K562 (cell line): ENCODE results near the gene ASIC3. TPM values are rescaled to one million over a fixed set of nuclear protein-coding genes. Genes with fewer than 3 reads are reported as not detected.

Experiments used
- CBFB ChIP-seq: sonication (generic); formaldehyde crosslinking; IDR thresholded peaks from 2 replicates; pipeline ENCODE4 v1.4.0; 2020; ENCODE audit warnings: mild to moderate bottlenecking, missing genetic modification reagents
- CREBBP ChIP-seq: IDR thresholded peaks from one replicate; pipeline ENCODE4 v1.6.1; 2012; ENCODE audit warnings: low read depth, mild to moderate bottlenecking, control low read depth, inconsistent platforms, low read length
- EHMT2 ChIP-seq: fragments of 450-650 bp; IDR thresholded peaks from 2 replicates; pipeline ENCODE4 v1.6.1; 2018; ENCODE audit warnings: antibody characterized with exemption
- ELF1 ChIP-seq: fragments of 200-800 bp; sonication (Bioruptor generic); IDR thresholded peaks from 2 replicates; pipeline ENCODE4 v1.6.1; 2016; ENCODE audit warnings: missing genetic modification characterization, missing compliant biosample characterization
- ETV1 ChIP-seq: fragments of 450-650 bp; conservative IDR thresholded peaks from 2 replicates; pipeline ENCODE4 v1.6.1; 2016; ENCODE audit warnings: missing genetic modification characterization, control low read depth, low read depth, missing compliant biosample characterization
- FOXA1 ChIP-seq: fragments of 450-650 bp; IDR thresholded peaks from 2 replicates; pipeline ENCODE4 v1.6.1; 2016; ENCODE audit warnings: mild to moderate bottlenecking, borderline replicate concordance
- GTF2F1 ChIP-seq: IDR thresholded peaks from 2 replicates; pipeline ENCODE4 v1.6.1; 2011; ENCODE audit warnings: low read depth, low read length, improper control_type of control experiment
- MYBL2 ChIP-seq, 2 experiments: fragments of 450-650 bp in 1 of 2; sonication (generic) in 1 of 2; formaldehyde crosslinking in 1 of 2; IDR thresholded peaks; 2 replicates each; pipeline versions ENCODE4 v1.6.1 to v1.8.1; 2017 to 2022; ENCODE audit warnings: borderline replicate concordance in 1 of 2, inconsistent platforms in 1 of 2, low read depth in 1 of 2, mild to moderate bottlenecking in 1 of 2, missing genetic modification reagents in 1 of 2, moderate library complexity in 1 of 2
- NCOA1 ChIP-seq: fragments of 450-650 bp; IDR thresholded peaks from 2 replicates; pipeline ENCODE4 v1.6.1; 2016; ENCODE audit warnings: low read depth
- PCBP1 ChIP-seq: fragments of 200-400 bp; formaldehyde crosslinking; IDR thresholded peaks from 2 replicates; pipeline ENCODE4 v1.6.1; 2018; ENCODE audit warnings: mild to moderate bottlenecking, low read depth, low read length; ENCODE audit not compliant: poor library complexity, severe bottlenecking
- POLR2H ChIP-seq: IDR thresholded peaks from 2 replicates; pipeline ENCODE4 v1.6.1; 2016; ENCODE audit warnings: missing genetic modification characterization, low read depth, mild to moderate bottlenecking, control low read depth, missing compliant biosample characterization, moderate library complexity
- SP2 ChIP-seq: IDR thresholded peaks from 2 replicates; pipeline ENCODE4 v1.6.1; 2011; ENCODE audit warnings: mild to moderate bottlenecking, low read depth, low read length, moderate library complexity; ENCODE audit not compliant: poor library complexity, severe bottlenecking; ENCODE audit errors: extremely low read depth
- ZNF354B ChIP-seq: fragments of 250-450 bp; sonication (Bioruptor Pico); IDR thresholded peaks from 2 replicates; pipeline ENCODE4 v1.4.0; 2020
- polyA plus RNA-seq, 8 experiments: library from polyadenylated mRNA; depleted of rRNA in 4 of 8; stranded (reverse) in 5 of 8; unstranded in 3 of 8; fragments of >200 nt; fragmentation: Nextera tagmentation in 2 of 8; fragmentation: Illumina TruSeq in 1 of 8; extraction: Ambion mirVana in 2 of 8; extraction: Trizol in 1 of 8; gene quantifications; 2 replicates each; pipeline versions ENCODE4 v1.2.1 to v1.2.3, GENCODE V29; 2011 to 2014; ENCODE audit warnings: inconsistent platforms in 1 of 8, missing spikeins in 1 of 8
- total RNA-seq, 7 experiments: library from RNA; depleted of rRNA in 6 of 7; stranded (reverse); fragments of >200 nt in 6 of 7; fragmentation: Illumina TruSeq in 2 of 7; extraction: Trizol in 2 of 7; gene quantifications; 2 replicates each; pipeline versions ENCODE4 v1.2.1 to v1.2.3, GENCODE V29; 2011 to 2021; ENCODE audit warnings: low replicate concordance in 1 of 7
- TF ChIP-seq, protein P1 (sequence below): fragments of 250-450 bp; sonication (Bioruptor Pico); IDR thresholded peaks from 2 replicates; pipeline ENCODE4 v1.4.0; 2020; ENCODE audit warnings: mild to moderate bottlenecking, moderate library complexity, borderline replicate concordance
- TF ChIP-seq, protein P2 (sequence below): fragments of 200-600 bp; sonication (generic); IDR thresholded peaks from one replicate; pipeline ENCODE4 v1.6.1; 2012; ENCODE audit warnings: mild to moderate bottlenecking, low read depth, low read length, inconsistent platforms

ASIC3 gene
- total and polyA plus RNA-seq, 9 of the 15 experiments (the other 6 are each of a cell fraction or from before 2014, with no cell fraction given): 0.11 to 5.0 (median 0.87) TPM

DNA sequence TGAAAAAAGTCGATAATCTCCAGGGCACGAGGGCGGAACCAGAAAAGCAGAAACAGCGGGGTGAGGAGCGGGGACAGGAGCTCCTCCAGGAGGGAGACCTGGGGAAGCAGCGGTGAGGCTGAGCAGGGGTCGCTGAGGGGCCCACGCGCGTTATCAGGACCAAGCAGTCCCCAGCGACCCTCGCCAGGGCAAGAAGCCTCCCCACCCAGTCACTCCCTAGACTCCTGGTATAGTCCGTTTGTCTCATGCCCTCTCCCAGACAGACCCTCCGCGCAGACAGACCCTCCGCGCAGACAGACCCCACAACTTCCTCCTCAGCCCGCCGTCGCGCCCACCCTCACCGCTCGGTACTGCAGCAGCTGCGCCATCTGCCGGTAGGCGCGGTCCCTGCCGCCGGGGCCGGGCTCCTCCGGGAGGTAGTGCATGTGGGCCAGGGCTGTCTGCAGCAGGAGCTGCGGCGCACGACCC lies 30.3 kb upstream of the ASIC3 start (continued):
- TF ChIP-seq CBFB (CRISPR knock-in tag): peak; percentile 74; the same call in 1 of the 2 replicates
- peak; percentile 38 for TF ChIP-seq PCBP1
- no peak for TF ChIP-seq EHMT2
- no peak for TF ChIP-seq ZNF354B
- TF ChIP-seq, protein P1, sequence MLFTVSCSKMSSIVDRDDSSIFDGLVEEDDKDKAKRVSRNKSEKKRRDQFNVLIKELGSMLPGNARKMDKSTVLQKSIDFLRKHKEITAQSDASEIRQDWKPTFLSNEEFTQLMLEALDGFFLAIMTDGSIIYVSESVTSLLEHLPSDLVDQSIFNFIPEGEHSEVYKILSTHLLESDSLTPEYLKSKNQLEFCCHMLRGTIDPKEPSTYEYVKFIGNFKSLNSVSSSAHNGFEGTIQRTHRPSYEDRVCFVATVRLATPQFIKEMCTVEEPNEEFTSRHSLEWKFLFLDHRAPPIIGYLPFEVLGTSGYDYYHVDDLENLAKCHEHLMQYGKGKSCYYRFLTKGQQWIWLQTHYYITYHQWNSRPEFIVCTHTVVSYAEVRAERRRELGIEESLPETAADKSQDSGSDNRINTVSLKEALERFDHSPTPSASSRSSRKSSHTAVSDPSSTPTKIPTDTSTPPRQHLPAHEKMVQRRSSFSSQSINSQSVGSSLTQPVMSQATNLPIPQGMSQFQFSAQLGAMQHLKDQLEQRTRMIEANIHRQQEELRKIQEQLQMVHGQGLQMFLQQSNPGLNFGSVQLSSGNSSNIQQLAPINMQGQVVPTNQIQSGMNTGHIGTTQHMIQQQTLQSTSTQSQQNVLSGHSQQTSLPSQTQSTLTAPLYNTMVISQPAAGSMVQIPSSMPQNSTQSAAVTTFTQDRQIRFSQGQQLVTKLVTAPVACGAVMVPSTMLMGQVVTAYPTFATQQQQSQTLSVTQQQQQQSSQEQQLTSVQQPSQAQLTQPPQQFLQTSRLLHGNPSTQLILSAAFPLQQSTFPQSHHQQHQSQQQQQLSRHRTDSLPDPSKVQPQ (CRISPR knock-in tag): no peak
- TF ChIP-seq POLR2H (tag): no peak
- no peak for TF ChIP-seq FOXA1
- TF ChIP-seq GTF2F1: no peak
- TF ChIP-seq CREBBP: no peak
- TF ChIP-seq ETV1 (tag): 0 out of 2 replicates have a peak, but pooled peaks have one; percentile 37
- TF ChIP-seq, protein P2, sequence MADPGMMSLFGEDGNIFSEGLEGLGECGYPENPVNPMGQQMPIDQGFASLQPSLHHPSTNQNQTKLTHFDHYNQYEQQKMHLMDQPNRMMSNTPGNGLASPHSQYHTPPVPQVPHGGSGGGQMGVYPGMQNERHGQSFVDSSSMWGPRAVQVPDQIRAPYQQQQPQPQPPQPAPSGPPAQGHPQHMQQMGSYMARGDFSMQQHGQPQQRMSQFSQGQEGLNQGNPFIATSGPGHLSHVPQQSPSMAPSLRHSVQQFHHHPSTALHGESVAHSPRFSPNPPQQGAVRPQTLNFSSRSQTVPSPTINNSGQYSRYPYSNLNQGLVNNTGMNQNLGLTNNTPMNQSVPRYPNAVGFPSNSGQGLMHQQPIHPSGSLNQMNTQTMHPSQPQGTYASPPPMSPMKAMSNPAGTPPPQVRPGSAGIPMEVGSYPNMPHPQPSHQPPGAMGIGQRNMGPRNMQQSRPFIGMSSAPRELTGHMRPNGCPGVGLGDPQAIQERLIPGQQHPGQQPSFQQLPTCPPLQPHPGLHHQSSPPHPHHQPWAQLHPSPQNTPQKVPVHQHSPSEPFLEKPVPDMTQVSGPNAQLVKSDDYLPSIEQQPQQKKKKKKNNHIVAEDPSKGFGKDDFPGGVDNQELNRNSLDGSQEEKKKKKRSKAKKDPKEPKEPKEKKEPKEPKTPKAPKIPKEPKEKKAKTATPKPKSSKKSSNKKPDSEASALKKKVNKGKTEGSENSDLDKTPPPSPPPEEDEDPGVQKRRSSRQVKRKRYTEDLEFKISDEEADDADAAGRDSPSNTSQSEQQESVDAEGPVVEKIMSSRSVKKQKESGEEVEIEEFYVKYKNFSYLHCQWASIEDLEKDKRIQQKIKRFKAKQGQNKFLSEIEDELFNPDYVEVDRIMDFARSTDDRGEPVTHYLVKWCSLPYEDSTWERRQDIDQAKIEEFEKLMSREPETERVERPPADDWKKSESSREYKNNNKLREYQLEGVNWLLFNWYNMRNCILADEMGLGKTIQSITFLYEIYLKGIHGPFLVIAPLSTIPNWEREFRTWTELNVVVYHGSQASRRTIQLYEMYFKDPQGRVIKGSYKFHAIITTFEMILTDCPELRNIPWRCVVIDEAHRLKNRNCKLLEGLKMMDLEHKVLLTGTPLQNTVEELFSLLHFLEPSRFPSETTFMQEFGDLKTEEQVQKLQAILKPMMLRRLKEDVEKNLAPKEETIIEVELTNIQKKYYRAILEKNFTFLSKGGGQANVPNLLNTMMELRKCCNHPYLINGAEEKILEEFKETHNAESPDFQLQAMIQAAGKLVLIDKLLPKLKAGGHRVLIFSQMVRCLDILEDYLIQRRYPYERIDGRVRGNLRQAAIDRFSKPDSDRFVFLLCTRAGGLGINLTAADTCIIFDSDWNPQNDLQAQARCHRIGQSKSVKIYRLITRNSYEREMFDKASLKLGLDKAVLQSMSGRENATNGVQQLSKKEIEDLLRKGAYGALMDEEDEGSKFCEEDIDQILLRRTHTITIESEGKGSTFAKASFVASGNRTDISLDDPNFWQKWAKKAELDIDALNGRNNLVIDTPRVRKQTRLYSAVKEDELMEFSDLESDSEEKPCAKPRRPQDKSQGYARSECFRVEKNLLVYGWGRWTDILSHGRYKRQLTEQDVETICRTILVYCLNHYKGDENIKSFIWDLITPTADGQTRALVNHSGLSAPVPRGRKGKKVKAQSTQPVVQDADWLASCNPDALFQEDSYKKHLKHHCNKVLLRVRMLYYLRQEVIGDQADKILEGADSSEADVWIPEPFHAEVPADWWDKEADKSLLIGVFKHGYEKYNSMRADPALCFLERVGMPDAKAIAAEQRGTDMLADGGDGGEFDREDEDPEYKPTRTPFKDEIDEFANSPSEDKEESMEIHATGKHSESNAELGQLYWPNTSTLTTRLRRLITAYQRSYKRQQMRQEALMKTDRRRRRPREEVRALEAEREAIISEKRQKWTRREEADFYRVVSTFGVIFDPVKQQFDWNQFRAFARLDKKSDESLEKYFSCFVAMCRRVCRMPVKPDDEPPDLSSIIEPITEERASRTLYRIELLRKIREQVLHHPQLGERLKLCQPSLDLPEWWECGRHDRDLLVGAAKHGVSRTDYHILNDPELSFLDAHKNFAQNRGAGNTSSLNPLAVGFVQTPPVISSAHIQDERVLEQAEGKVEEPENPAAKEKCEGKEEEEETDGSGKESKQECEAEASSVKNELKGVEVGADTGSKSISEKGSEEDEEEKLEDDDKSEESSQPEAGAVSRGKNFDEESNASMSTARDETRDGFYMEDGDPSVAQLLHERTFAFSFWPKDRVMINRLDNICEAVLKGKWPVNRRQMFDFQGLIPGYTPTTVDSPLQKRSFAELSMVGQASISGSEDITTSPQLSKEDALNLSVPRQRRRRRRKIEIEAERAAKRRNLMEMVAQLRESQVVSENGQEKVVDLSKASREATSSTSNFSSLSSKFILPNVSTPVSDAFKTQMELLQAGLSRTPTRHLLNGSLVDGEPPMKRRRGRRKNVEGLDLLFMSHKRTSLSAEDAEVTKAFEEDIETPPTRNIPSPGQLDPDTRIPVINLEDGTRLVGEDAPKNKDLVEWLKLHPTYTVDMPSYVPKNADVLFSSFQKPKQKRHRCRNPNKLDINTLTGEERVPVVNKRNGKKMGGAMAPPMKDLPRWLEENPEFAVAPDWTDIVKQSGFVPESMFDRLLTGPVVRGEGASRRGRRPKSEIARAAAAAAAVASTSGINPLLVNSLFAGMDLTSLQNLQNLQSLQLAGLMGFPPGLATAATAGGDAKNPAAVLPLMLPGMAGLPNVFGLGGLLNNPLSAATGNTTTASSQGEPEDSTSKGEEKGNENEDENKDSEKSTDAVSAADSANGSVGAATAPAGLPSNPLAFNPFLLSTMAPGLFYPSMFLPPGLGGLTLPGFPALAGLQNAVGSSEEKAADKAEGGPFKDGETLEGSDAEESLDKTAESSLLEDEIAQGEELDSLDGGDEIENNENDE: no peak
- no peak for TF ChIP-seq MYBL2 (IDR thresholded peaks at IDR 0.05; ENCODE audit: low read depth)
- TF ChIP-seq MYBL2 (CRISPR knock-in tag; IDR thresholded peaks at IDR 0.05; ENCODE audit: borderline replicate concordance): no peak
- peak; percentile 64 for TF ChIP-seq ELF1 (tag)
- TF ChIP-seq SP2: no peak
- 0 out of 2 replicates have a peak, but pooled peaks have one; percentile 52 for TF ChIP-seq NCOA1
